ENCODE results near the gene CRYBG3. TPM values are rescaled to one million over a fixed set of nuclear protein-coding genes. Genes with fewer than 3 reads are reported as not detected.
A peak's percentile ranks its signal among the peaks of the same experiment; 100 is the strongest.
"Not testable (repeated sequence)": the region's sequence is repeated elsewhere in the genome, so short reads cannot be mapped to it uniquely, and the experiment has no call there.

The CRYBG3 gene
- total RNA-seq, 2 experiments from 2014 or later = 12.8 to 13.1 TPM

DNA sequence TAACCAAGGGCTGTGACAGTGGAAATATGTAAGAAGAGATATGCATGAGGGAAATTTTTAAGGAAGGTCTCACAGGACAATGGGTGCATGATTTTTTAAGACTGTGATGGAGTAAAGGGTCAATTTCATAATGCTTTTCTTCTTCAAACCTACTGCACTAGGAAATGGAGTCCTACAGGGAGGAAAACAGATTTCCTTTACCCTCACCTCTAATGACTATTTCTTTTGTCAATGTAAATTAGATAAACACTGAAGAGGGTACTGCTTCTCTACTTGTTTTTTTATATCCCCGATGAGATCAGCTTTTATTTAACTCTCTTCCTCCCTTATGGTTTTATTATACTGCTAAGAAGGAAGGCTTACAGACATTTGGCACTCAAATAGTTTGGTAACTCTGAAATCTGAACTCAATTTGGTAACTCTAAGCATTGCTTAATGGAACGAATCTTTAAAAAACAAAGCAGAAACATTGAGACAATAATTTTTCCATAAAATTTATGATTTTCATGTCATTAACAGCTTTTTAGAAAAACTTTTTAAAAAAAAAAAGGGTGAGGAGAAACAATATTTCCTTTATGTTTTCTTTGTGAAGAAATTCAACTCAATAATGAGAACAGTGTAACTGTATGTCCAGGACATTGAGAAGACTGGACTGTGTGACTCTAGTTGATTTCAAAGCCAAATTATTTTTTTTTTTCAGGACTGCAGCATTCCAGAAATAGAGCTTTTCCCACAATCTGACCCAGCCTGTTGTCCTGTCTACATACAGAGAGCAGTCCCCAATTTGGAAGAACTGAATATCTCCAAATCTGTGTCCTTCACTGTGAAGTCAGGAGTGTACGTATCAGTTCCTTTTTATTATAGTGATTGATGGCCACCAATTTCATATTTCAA is 64.4 kb downstream of the CRYBG3 start:
- peaks cover 14% of the 10 kb centered on the region for H3K4me1 Mint-ChIP-seq
- ChIA-PET CTCF (interaction anchor here (0.8 kb wide), 1 partner anchor 54 kb away, joined by 3 read pairs; no protein-coding TSS in a partner anchor), POLR2A (no interaction called here)
- no peak for DNase-seq
- H3K27me3 Mint-ChIP-seq = no peaks in the 10 kb centered on the region
- H3K9me3 Mint-ChIP-seq = no peaks in the 10 kb centered on the region
- H3K4me3 Mint-ChIP-seq = no peak overlapping the region
- H3K27ac Mint-ChIP-seq = no peak overlapping the region
- H3K36me3 Mint-ChIP-seq (ENCODE audit: low read depth) = peaks cover 45% of the 10 kb centered on the region

DNA sequence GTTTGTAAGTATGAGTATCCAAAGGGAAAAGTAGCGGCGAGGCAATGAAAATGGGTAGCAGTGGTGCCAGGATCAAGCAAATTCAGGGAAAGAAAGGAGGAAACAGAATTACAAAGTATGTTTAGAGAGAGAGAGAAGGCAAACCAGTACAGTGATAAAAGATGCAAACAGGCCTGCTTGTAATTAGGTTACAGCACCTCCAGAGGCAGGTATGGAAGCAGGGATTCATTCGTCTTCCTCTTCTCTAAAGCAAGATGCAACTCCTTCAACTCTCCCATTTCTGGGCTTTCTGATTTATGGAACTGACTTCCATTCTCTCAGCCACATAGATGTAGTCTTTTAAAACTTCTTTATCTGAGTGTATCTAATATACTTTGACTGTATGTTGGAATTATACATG is 68.0 kb downstream of the CRYBG3 start:
- Mint-ChIP-seq H3K36me3 (ENCODE audit: low read depth) (peaks cover 42% of the 10 kb centered on the region), H3K4me3 (no peak overlapping the region), H3K4me1 (no peaks in the 10 kb centered on the region), H3K27ac (no peak overlapping the region), H3K9me3 (no peaks in the 10 kb centered on the region), H3K27me3 (no peaks in the 10 kb centered on the region)
- ChIA-PET CTCF (no interaction called here), POLR2A (no interaction called here)
- DNase-seq = no peak

DNA sequence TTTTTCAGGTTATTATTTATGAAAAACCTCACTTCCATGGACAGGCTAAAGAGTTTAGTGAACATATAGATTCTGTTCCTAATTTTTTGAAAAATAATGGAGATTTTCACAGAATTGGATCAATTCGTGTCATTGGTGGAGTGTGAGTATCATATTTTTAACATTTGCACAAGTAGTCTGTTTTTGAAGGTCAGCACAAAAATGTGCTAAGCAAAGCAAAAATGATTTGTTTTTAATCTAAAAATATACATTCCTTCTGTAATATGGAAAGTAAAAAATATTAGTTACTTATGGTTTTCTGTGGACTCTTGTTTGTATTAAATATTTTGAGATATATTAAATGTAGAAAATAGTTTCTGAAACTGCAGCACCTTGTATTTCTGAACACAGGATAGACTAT is 71.0 kb downstream of the CRYBG3 start:
- POLR2A ChIA-PET = interaction anchor here (1.1 kb wide), 1 partner anchor 132 kb away, joined by 3 read pairs; no protein-coding TSS in a partner anchor
- CTCF ChIA-PET = no interaction called here
- Mint-ChIP-seq H3K27me3 (no peaks in the 10 kb centered on the region), H3K4me3 (no peak overlapping the region), H3K36me3 (ENCODE audit: low read depth) (peaks cover 35% of the 10 kb centered on the region), H3K27ac (no peak overlapping the region), H3K4me1 (no peaks in the 10 kb centered on the region), H3K9me3 (no peaks in the 10 kb centered on the region)
- no peak for DNase-seq

DNA sequence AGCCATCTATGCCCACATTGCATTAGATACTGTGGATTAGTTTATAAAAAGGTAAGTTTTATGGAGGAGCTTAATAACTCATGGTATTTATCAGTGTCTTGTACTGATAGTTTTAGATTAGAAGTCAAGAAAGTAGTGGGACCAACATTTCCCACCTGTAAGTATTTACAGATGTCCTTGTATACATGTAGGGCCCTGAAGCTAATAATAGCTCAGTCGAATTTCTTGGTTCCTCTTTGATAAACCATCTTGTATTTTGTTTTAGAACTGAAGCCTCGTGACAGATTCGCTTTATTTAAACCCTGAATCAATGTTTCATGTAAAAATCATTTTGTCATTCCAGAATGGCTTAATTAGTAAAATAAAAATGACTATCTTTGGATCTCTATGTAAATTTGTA is 73.4 kb downstream of the CRYBG3 start:
- H3K4me1 Mint-ChIP-seq = no peaks in the 10 kb centered on the region
- H3K36me3 Mint-ChIP-seq (ENCODE audit: low read depth) = peaks cover 33% of the 10 kb centered on the region
- H3K9me3 Mint-ChIP-seq = no peaks in the 10 kb centered on the region
- ChIA-PET POLR2A (no interaction called here), CTCF (interaction anchor here (1.5 kb wide), 1 partner anchor 9 kb away, joined by 4 read pairs; no protein-coding TSS in a partner anchor)
- DNase-seq = no peak
- no peak overlapping the region for H3K4me3 Mint-ChIP-seq
- H3K27me3 Mint-ChIP-seq = no peaks in the 10 kb centered on the region
- no peak overlapping the region for H3K27ac Mint-ChIP-seq

DNA sequence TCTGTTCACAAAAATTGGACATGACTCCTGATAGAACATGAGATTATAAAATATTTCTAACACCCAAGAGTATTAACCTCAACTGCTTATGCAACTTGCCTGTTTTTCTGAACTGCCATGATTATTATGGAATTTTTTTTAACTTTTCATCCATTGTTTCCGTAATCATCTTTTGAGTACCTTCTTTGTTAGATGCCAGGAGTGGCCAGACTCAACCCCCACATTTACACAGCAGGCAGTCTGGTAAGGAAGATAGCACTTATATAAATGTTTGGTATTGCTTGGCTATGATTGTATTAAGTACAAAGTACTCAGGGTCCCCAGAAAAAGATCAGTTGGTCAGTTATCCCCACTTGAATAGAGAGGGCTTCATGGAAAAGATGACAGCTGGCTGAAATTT is 74.3 kb downstream of the CRYBG3 start:
- ChIA-PET CTCF (no interaction called here), POLR2A (no interaction called here)
- Mint-ChIP-seq H3K27me3 (no peaks in the 10 kb centered on the region), H3K4me3 (no peak overlapping the region), H3K36me3 (ENCODE audit: low read depth) (peaks cover 36% of the 10 kb centered on the region), H3K4me1 (no peaks in the 10 kb centered on the region), H3K27ac (no peak overlapping the region), H3K9me3 (no peaks in the 10 kb centered on the region)
- no peak for DNase-seq

DNA sequence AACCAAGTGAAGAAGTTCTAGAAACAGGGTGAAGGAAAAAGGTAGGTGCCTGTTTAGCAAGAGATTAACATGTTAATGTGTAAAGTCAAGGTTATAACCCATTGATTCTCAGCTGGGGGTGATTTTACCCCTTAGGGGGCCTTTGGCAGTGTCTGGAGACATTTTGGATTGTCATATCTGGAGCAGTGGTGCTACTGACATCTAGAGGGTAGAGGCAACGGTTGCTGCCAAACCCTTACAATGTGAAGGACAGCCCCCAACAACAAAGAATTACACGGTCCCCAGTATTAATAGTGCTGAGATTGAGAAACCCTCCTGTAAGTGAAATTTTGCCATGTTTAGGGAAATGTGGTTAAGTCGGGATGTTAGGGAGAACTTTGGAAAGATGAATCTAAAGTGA is 74.7 kb downstream of the CRYBG3 start:
- CTCF ChIA-PET = no interaction called here
- POLR2A ChIA-PET = no interaction called here
- no peak for DNase-seq
- peaks cover 2% of the 10 kb centered on the region for H3K4me1 Mint-ChIP-seq
- no peak overlapping the region for H3K27ac Mint-ChIP-seq
- no peak overlapping the region for H3K4me3 Mint-ChIP-seq
- peaks cover 40% of the 10 kb centered on the region for H3K36me3 Mint-ChIP-seq (ENCODE audit: low read depth)
- no peaks in the 10 kb centered on the region for H3K9me3 Mint-ChIP-seq
- H3K27me3 Mint-ChIP-seq = no peaks in the 10 kb centered on the region

DNA sequence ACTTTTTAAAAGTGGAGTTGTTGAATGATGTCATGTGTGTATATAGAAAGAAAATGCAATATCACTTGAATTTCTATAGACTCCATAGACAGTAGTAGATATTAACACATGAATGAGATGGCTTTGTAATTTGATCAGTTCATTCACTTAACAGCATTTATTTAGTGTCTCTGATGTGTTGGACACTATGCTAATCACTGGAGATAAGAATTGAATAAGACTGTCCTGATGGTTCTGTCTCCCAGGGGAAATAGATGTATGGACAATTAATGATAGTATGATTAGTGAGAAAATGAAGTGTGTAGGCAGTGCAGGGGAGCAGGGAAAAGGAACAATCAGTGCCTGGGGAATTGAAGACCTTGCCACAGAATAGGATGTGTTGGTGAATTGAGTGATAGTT is 77.5 kb downstream of the CRYBG3 start:
- no peak for DNase-seq
- Mint-ChIP-seq H3K4me1 (peaks cover 2% of the 10 kb centered on the region), H3K4me3 (no peak overlapping the region), H3K9me3 (no peaks in the 10 kb centered on the region), H3K27me3 (no peaks in the 10 kb centered on the region), H3K27ac (no peak overlapping the region), H3K36me3 (ENCODE audit: low read depth) (peaks cover 46% of the 10 kb centered on the region)
- ChIA-PET CTCF (no interaction called here), POLR2A (no interaction called here)

DNA sequence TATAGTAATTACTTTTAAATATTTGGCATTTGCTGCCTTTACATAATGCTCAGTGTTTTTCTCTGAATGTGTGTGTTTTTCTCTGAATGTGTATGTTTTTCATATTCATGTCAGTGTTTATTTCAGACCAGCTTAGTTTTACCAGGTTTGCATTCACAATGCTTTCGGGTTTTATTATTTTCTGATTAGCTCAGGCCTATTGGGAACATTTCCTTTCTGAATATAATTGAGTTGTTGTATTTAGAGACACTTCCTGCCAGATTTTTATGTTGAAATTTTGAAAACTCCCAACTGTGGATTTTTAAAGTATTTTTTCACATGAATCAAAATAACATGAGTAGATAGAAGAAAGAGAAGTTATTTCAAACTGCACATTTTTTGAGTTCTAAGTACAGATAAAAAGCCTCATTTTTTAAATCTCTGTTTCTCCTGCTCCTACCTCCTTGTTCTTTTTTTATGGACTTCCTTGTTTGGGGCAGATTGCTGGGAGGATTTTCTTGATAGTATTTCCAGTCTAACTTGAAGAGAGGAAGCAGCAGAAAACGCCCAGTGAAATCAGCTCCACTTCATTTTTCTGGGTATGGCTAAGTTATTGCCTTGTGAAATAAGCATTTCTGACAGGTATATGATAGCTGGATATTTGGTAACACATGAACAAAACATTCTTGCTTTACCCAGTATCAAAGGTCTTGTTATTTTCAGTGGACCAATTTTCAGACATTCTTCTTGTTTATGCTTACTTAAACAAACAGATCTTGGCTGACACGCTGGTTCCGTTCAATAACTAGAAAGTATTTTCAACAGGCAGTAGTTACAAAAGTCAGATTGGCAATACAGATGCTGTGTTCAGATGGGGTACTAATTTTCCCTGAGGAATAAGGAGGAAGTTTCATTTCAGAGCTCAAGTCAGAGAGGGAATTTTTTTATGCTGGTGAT is 79.8 kb downstream of the CRYBG3 start:
- peaks cover 2% of the 10 kb centered on the region for H3K4me1 Mint-ChIP-seq
- H3K36me3 Mint-ChIP-seq (ENCODE audit: low read depth) = peaks cover 43% of the 10 kb centered on the region
- CTCF ChIA-PET = no interaction called here
- H3K27me3 Mint-ChIP-seq = no peaks in the 10 kb centered on the region
- POLR2A ChIA-PET = no interaction called here
- no peak overlapping the region for H3K4me3 Mint-ChIP-seq
- DNase-seq = no peak
- no peak overlapping the region for H3K27ac Mint-ChIP-seq
- H3K9me3 Mint-ChIP-seq = no peaks in the 10 kb centered on the region

DNA sequence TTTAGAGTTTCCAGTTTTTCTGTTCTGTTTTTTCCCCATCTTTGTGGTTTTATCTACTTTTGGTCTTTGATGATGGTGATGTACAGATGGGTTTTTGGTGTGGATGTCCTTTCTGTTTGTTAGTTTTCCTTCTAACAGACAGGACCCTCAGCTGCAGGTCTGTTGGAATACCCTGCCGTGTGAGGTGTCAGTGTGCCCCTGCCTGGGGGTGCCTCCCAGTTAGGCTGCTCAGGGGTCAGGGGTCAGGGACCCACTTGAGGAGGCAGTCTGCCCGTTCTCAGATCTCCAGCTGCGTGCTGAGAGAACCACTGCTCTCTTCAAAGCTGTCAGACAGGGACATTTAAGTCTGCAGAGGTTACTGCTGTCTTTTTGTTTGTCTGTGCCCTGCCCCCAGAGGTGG is 88.0 kb downstream of the CRYBG3 start:
- H3K4me3 Mint-ChIP-seq = peak overlapping the region; percentile 87
- not testable (repeated sequence) for DNase-seq, H3K27me3 Mint-ChIP-seq
- ChIA-PET CTCF (interaction anchor here (1.1 kb wide), 1 partner anchor 11 kb away, joined by 3 read pairs; no protein-coding TSS in a partner anchor), POLR2A (interaction anchor here (1.1 to 1.8 kb wide), 2 partner anchors 88 to 145 kb away, joined by 3 to 5 read pairs; partner anchors contain the start of genes ARL6 and CRYBG3)
- H3K4me1 Mint-ChIP-seq = peaks cover 37% of the 10 kb centered on the region
- H3K36me3 Mint-ChIP-seq (ENCODE audit: low read depth) = peaks cover 46% of the 10 kb centered on the region
- peak overlapping the region; percentile 96 for H3K27ac Mint-ChIP-seq
- peaks cover 10% of the 10 kb centered on the region for H3K9me3 Mint-ChIP-seq

DNA sequence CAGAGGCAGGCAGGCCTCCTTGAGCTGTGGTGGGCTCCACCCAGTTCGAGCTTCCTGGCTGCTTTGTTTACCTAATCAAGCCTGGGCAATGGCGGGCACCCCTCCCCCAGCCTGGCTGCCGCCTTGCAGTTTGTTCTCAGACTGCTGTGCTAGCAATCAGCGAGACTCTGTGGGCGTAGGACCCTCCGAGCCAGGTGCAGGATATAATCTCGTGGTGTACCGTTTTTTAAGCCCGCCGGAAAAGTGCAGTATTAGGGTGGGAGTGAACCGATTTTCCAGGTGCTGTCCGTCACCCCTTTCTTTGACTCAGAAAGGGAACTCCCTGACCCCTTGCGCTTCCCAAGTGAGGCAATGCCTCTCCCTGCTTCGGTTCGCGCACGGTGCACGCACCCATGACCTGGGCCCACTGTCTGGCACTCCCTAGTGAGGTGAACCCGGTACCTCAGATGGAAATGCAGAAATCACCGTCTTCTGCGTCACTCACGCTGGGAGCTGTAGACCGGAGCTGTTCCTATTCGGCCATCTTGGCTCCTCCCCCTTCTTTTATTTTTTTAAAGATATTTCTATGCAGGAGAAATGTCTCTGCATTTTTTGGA is 88.5 kb downstream of the CRYBG3 start:
- Mint-ChIP-seq H3K4me3 (peak overlapping the region; percentile 87), H3K27ac (peak overlapping the region; percentile 96), H3K9me3 (peaks cover 10% of the 10 kb centered on the region), H3K4me1 (peaks cover 40% of the 10 kb centered on the region), H3K36me3 (ENCODE audit: low read depth) (peaks cover 50% of the 10 kb centered on the region)
- POLR2A ChIA-PET = interaction anchor here (1.1 to 1.9 kb wide), 7 partner anchors 14 to 146 kb away, joined by 3 to 5 read pairs (median 4); partner anchors contain the start of genes ARL6 and CRYBG3
- peak; percentile 63 for DNase-seq
- CTCF ChIA-PET = interaction anchor here (1.1 kb wide), 1 partner anchor 10 kb away, joined by 3 read pairs; no protein-coding TSS in a partner anchor
- H3K27me3 Mint-ChIP-seq = not testable (repeated sequence)

DNA sequence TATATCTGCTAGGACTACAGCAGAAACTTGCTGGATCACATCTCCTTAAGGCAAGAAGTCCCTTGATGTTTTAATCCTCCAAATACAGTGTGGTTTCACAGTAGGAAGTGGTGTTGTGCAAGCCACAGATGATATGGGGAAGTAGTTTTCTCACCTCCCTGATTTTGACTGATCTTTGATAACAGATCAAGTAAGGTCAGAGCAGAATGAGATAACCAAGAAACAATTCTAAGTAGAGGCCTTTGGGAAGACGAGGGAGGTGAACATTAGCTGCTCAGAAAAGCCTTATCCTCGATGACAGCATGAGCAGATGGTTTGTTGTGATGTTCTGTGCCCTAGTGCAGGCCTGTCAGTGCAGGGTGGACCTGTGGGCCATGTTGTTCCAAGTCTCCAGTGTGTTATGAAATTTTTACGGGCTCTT is 89.1 kb downstream of the CRYBG3 start:
- Mint-ChIP-seq H3K36me3 (ENCODE audit: low read depth) (peaks cover 52% of the 10 kb centered on the region), H3K4me3 (peak overlapping the region; percentile 87), H3K27ac (peak overlapping the region; percentile 96), H3K27me3 (no peaks in the 10 kb centered on the region), H3K4me1 (peaks cover 40% of the 10 kb centered on the region), H3K9me3 (peaks cover 10% of the 10 kb centered on the region)
- DNase-seq = peak; percentile 38
- ChIA-PET CTCF (interaction anchor here (1.1 kb wide), 1 partner anchor 10 kb away, joined by 3 read pairs; no protein-coding TSS in a partner anchor), POLR2A (interaction anchor here (0.9 to 1.9 kb wide), 8 partner anchors 14 to 147 kb away, joined by 3 to 5 read pairs (median 4); partner anchors contain the start of genes ARL6 and CRYBG3)

DNA sequence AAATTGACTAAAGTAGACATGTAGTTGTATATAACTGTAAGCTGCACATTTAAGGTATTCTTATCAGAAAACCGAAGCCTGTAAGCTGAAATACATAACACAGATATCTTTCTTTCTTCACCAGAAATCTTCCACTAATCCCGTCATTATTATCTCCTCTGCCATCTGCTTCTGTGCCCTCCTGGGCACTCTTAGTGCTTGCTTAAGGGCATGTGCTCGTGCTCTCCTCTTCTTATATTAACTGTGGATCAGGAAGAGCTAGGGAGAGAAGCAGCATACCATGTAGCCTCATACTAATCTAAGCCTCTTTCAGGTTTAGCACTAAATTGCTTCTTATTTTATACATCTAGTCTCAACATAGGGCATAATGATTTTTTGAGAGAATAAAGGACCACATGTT is 89.6 kb downstream of the CRYBG3 start:
- DNase-seq = no peak
- H3K9me3 Mint-ChIP-seq = peaks cover 10% of the 10 kb centered on the region
- ChIA-PET POLR2A (interaction anchor here (0.9 to 1.9 kb wide), 8 partner anchors 13 to 147 kb away, joined by 3 to 5 read pairs (median 4); partner anchors contain the start of genes ARL6 and CRYBG3), CTCF (interaction anchor here (1.3 kb wide), 1 partner anchor 90 kb away, joined by 3 read pairs; the partner anchor contains the start of gene CRYBG3)
- H3K27ac Mint-ChIP-seq = peak overlapping the region; percentile 96
- peaks cover 40% of the 10 kb centered on the region for H3K4me1 Mint-ChIP-seq
- H3K27me3 Mint-ChIP-seq = no peaks in the 10 kb centered on the region
- peaks cover 54% of the 10 kb centered on the region for H3K36me3 Mint-ChIP-seq (ENCODE audit: low read depth)
- no peak overlapping the region for H3K4me3 Mint-ChIP-seq

Measured in activated CD4-positive, alpha-beta memory T cell treated with anti-CD3 and anti-CD28 coated beads, Interleukin-2, amount 10 ng/mL, durations not matched to agents 7 days and 5 days (primary cell).